Islet precursor cell (in vitro differentiated cells): ENCODE data around the gene GSDME.

ENCODE experiments used
- DNase-seq: peaks from one replicate; pipeline ENCODE4 v3.0.0-alpha.2; 2018

Gene GSDME

GRCh38 chr7:24769014-24769830, 12.0 kb upstream of the GSDME start:
- peak; percentile 25 for DNase-seq

- DNase-seq = peak; percentile 31
Observed at GRCh38 chr7:24767878-24768569, 10.8 kb upstream of the GSDME start.

GRCh38 chr7:24764972-24765744, 7.9 kb upstream of the GSDME start:
- peak; percentile 42 for DNase-seq

GRCh38 chr7:24764011-24764410, 6.7 kb upstream of the GSDME start:
- DNase-seq = no peak

GRCh38 chr7:24763303-24763901, 6.1 kb upstream of the GSDME start:
- DNase-seq = no peak

GRCh38 chr7:24762771-24763170, 5.5 kb upstream of the GSDME start:
- no peak for DNase-seq

- no peak for DNase-seq
Observed at GRCh38 chr7:24760968-24761367, 3.7 kb upstream of the GSDME start.

- DNase-seq = peak; percentile 80
Observed at GRCh38 chr7:24756545-24757352, 515 bp downstream of the GSDME start.

- DNase-seq = no peak
Observed at GRCh38 chr7:24755541-24756407, 1.5 kb downstream of the GSDME start.

GRCh38 chr7:24754906-24755506, 2.3 kb downstream of the GSDME start:
- DNase-seq = no peak

GRCh38 chr7:24752073-24752800, 5.0 kb downstream of the GSDME start:
- no peak for DNase-seq

GRCh38 chr7:24751484-24751883, 5.8 kb downstream of the GSDME start:
- DNase-seq = no peak

- no peak for DNase-seq
Observed at GRCh38 chr7:24750441-24751055, 6.7 kb downstream of the GSDME start.

GRCh38 chr7:24748521-24748920, 8.7 kb downstream of the GSDME start:
- no peak for DNase-seq

- DNase-seq = no peak
Observed at GRCh38 chr7:24745355-24745754, 11.9 kb downstream of the GSDME start.

GRCh38 chr7:24743471-24743870, 13.8 kb downstream of the GSDME start:
- DNase-seq = no peak

- no peak for DNase-seq
Observed at GRCh38 chr7:24742506-24743162, 14.6 kb downstream of the GSDME start.

- peak; percentile 91 for DNase-seq
Observed at GRCh38 chr7:24741679-24742505, 15.4 kb downstream of the GSDME start.
